PFSK-1 (cell line): ENCODE measurements around the gene TMEM44.

Source experiments
- FOXP2 ChIP-seq: optimal IDR thresholded peaks from 2 replicates; pipeline ENCODE3; 2011; ENCODE audit warnings: borderline replicate concordance, control low read depth, inconsistent platforms; ENCODE audit not compliant: insufficient read depth; ENCODE audit errors: extremely low read length, extremely low read depth
- POLR2AphosphoS5 ChIP-seq: IDR thresholded peaks from 2 replicates; pipeline ENCODE4 v1.6.1; 2012; ENCODE audit warnings: low read depth, mild to moderate bottlenecking, control low read depth, low read length, moderate library complexity
- SIN3A ChIP-seq: IDR thresholded peaks from 2 replicates; pipeline ENCODE4 v1.6.1; 2012; ENCODE audit warnings: mild to moderate bottlenecking, low read length, moderate library complexity, borderline replicate concordance; ENCODE audit not compliant: insufficient read depth
- TAF1 ChIP-seq: IDR thresholded peaks from 2 replicates; pipeline ENCODE4 v1.6.1; 2012; ENCODE audit warnings: low read length, control low read depth, borderline replicate concordance; ENCODE audit not compliant: insufficient read depth
- TF ChIP-seq, protein P1 (sequence below), 2 experiments: IDR thresholded peaks; 2 replicates each; pipeline versions ENCODE4 v1.6.1 to v1.8.0; 2011 to 2012; ENCODE audit warnings: low read depth in 2 of 2, low read length in 2 of 2, control low read depth in 1 of 2, inconsistent platforms in 1 of 2, mild to moderate bottlenecking in 1 of 2, moderate library complexity in 1 of 2; ENCODE audit not compliant: insufficient read depth in 1 of 2

TMEM44 gene

DNA sequence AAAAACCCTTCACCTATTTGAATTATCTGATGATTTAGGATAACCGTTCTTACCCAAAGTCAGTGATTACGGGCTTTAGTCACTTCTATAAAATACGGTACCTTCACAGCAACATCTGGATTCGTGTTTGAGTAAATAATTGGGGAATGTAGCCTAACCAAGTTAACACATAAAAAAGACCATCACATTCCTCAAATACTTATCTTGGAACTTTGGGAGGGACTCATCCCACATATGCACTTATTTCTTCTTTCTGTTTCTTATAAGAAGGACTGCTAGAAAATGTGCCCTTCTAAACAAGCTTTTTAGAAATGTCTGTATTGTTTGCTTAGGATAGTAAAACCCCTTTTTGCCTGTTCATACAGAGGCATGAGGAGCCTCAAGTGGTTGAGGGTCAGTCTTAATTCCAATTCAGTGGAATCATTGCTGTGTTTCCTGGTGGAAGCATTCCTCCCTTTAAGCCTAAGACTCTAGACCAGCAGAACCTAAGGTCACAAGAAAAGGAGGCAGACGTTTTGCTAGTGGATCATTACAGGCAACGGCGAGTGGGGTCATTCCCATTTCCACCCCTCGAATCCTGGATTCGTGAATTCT lies 67.5 kb downstream of the TMEM44 start:
- TF ChIP-seq SIN3A (no peak), TAF1 (no peak), POLR2AphosphoS5 (no peak), FOXP2 (no peak)
- TF ChIP-seq, protein P1, sequence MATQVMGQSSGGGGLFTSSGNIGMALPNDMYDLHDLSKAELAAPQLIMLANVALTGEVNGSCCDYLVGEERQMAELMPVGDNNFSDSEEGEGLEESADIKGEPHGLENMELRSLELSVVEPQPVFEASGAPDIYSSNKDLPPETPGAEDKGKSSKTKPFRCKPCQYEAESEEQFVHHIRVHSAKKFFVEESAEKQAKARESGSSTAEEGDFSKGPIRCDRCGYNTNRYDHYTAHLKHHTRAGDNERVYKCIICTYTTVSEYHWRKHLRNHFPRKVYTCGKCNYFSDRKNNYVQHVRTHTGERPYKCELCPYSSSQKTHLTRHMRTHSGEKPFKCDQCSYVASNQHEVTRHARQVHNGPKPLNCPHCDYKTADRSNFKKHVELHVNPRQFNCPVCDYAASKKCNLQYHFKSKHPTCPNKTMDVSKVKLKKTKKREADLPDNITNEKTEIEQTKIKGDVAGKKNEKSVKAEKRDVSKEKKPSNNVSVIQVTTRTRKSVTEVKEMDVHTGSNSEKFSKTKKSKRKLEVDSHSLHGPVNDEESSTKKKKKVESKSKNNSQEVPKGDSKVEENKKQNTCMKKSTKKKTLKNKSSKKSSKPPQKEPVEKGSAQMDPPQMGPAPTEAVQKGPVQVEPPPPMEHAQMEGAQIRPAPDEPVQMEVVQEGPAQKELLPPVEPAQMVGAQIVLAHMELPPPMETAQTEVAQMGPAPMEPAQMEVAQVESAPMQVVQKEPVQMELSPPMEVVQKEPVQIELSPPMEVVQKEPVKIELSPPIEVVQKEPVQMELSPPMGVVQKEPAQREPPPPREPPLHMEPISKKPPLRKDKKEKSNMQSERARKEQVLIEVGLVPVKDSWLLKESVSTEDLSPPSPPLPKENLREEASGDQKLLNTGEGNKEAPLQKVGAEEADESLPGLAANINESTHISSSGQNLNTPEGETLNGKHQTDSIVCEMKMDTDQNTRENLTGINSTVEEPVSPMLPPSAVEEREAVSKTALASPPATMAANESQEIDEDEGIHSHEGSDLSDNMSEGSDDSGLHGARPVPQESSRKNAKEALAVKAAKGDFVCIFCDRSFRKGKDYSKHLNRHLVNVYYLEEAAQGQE (IDR thresholded peaks at IDR 0.05; ENCODE audit: insufficient read depth in 1 of 2, low read depth in 2 of 2, low read length in 2 of 2), result no peak

DNA sequence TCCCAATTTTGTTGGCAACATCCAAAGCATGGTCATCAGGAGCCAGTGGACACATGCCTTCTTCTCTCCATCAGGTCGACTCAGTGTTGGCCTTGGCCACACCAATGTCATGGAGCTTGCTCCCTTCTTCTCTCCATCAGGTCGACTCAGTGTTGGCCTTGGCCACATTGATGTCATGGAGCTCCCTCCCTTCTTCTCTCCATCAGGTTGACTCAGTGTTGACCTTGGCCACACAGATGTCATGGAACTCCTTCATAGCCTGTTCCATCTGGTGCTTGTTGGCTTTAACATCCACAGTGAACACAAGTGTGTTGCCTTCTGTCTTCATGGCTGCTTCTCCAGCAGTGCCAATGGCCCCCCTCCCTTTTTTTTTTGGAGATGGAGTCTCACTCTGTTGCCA lies 70.2 kb downstream of the TMEM44 start:
- no peak for TF ChIP-seq FOXP2
- no peak for TF ChIP-seq TAF1
- TF ChIP-seq, protein P1 (IDR thresholded peaks at IDR 0.05; ENCODE audit: insufficient read depth in 1 of 2, low read depth in 2 of 2, low read length in 2 of 2), result no peak
- no peak for TF ChIP-seq SIN3A
- TF ChIP-seq POLR2AphosphoS5, result no peak

DNA sequence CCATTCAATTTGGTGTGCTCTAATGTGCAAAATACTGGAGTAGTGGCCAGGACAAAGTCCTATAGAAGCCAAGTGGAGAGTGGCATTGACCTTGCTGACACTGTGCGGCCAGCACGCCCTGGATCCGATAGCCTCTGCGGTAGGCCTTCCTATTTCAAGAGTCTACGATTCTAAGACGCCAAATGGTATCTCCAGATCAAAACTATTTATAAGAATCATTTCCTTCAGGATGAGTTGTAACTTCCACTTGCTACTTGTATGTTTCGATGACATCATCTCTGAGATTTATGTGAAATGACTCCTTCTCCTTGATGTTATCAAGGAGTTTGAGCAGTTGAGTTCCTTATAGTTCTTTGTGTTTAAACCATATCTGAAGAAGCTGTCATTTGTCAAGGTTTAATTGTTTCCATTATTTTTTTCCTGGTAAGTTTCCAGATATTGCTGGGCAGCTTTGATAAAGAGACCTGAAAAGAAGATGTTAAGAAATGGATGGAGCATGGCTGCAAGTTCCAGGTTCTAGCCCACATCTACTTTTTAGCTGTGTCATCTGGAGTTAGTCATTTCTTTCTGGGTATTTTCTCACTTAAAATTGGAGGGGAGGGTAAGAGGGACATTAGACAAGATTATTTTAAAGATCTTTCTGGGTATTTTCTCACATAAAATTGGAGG lies 71.8 kb downstream of the TMEM44 start:
- no peak for TF ChIP-seq FOXP2
- TF ChIP-seq, protein P1 (IDR thresholded peaks at IDR 0.05; ENCODE audit: insufficient read depth in 1 of 2, low read depth in 2 of 2, low read length in 2 of 2), result no peak
- TF ChIP-seq SIN3A, result no peak

DNA sequence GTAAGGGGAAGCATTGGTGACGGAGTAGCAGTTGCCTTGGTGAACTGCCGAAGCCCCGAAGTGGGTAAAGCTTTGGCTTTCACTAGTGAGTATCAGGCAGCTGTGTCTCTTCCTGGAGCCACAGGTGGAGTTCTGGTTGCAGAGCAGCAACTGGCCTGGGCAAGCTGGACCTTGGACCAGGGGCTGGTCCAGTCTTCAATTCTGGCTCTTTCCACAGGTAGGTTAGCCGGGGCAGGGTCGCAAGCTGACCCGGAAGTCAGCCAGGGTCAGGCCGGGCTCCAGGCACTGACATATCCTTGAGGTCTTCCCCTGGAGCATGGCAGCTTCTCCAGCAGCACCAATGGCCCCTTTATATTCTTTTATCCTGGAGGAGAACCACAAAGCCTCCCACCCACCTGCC lies 73.2 kb downstream of the TMEM44 start:
- no peak for TF ChIP-seq FOXP2
- TF ChIP-seq, protein P1 (IDR thresholded peaks at IDR 0.05; ENCODE audit: insufficient read depth in 1 of 2, low read depth in 2 of 2, low read length in 2 of 2), result no peak
- TF ChIP-seq POLR2AphosphoS5, result no peak

DNA sequence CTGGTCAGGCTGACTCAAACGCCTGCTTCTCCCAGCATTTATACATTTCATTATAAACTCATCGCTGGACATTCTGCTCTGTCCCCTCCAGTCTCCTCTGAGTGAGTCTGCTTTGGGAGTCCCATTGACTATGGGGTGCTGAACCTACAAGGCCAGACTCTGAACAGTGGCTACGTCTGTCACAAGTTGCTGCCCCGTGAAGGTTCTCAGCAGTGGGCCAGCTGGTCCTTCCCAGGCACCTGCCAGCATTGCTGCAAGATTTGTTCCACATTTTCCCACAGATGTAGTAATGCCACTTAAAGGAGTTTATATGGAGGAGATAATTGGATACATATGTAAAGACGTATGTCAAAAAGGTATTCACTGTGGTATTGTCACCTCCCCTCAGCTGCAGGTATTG lies 73.7 kb downstream of the TMEM44 start:
- TF ChIP-seq SIN3A (no peak), POLR2AphosphoS5 (no peak), TAF1 (no peak), FOXP2 (no peak)
- TF ChIP-seq, protein P1 (IDR thresholded peaks at IDR 0.05; ENCODE audit: insufficient read depth in 1 of 2, low read depth in 2 of 2, low read length in 2 of 2), result no peak
